Neural cell (in vitro differentiated cells): ENCODE data around the gene SLC8A1. TPM values are rescaled to one million over a fixed set of nuclear protein-coding genes. Genes with fewer than 3 reads are reported as not detected.

ENCODE experiments used
- H2AFZ ChIP-seq: fragments of 200-600, 300-800 bp; sonication (generic), shearing (Covaris generic); 2 replicates; pipeline ENCODE4 v1.6.0; 2014; ENCODE audit warnings: low read depth, mild to moderate bottlenecking, antibody characterized with exemption, low read length, moderate library complexity
- H3F3A ChIP-seq: fragments of 200-600 bp; shearing (Covaris generic); 2 replicates; pipeline ENCODE4 v1.6.1; 2016; ENCODE audit warnings: mild to moderate bottlenecking, moderate library complexity, mixed read lengths, antibody characterized with exemption, low read length; ENCODE audit not compliant: insufficient read depth, poor library complexity, severe bottlenecking
- H3K27ac ChIP-seq: fragments of 200-600, 300-800 bp; sonication (generic), shearing (Covaris generic); 2 replicates; pipeline ENCODE4 v1.5.1; 2014; ENCODE audit warnings: mild to moderate bottlenecking, low read length, moderate library complexity
- H3K27me3 ChIP-seq: fragments of 300-800, 200-600 bp; sonication (generic), shearing (Covaris generic); 2 replicates; pipeline ENCODE4 v1.6.0; 2014; ENCODE audit warnings: mild to moderate bottlenecking, low read depth, low read length, moderate library complexity; ENCODE audit not compliant: insufficient read depth
- H3K36me3 ChIP-seq: fragments of 300-800, 200-600 bp; sonication (generic), shearing (Covaris generic); 2 replicates; pipeline ENCODE4 v1.5.1; 2014; ENCODE audit warnings: mild to moderate bottlenecking, antibody characterized with exemption, low read length, moderate library complexity; ENCODE audit not compliant: insufficient read depth
- H3K4me2 ChIP-seq: fragments of 300-800, 200-600 bp; sonication (generic), shearing (Covaris generic); 2 replicates; pipeline ENCODE4 v1.6.0; 2014; ENCODE audit warnings: mild to moderate bottlenecking, low read length
- H3K4me3 ChIP-seq: fragments of 300-800, 200-600 bp; sonication (generic), shearing (Covaris generic); 2 replicates; pipeline ENCODE4 v1.5.1; 2014; ENCODE audit warnings: mild to moderate bottlenecking, low read length, moderate library complexity
- H3K79me2 ChIP-seq: fragments of 200-600 bp; shearing (Covaris generic); replicated peaks from 2 replicates; pipeline ENCODE4 v1.6.0; 2014; ENCODE audit warnings: mild to moderate bottlenecking, low read length, moderate library complexity; ENCODE audit not compliant: insufficient read depth
- H3K9ac ChIP-seq: fragments of 300-800, 200-600 bp; sonication (generic), shearing (Covaris generic); 2 replicates; pipeline ENCODE4 v1.6.1; 2016; ENCODE audit warnings: mild to moderate bottlenecking, low read length, mixed read lengths
- H3K9me2 ChIP-seq: fragments of 200-600 bp; shearing (Covaris generic); 2 replicates; pipeline ENCODE4 v1.6.1; 2016; ENCODE audit warnings: mild to moderate bottlenecking, low read length, mixed read lengths; ENCODE audit not compliant: insufficient read depth
- H3K9me3 ChIP-seq: fragments of 200-600, 300-800 bp; sonication (generic), shearing (Covaris generic); 2 replicates; pipeline ENCODE4 v1.6.1; 2016; ENCODE audit warnings: mild to moderate bottlenecking, mixed run types, low read length, moderate library complexity, mixed read lengths
- H4K20me1 ChIP-seq: fragments of 200-600 bp; shearing (Covaris generic); 2 replicates; pipeline ENCODE4 v1.6.1; 2016; ENCODE audit warnings: mild to moderate bottlenecking, mixed run types; ENCODE audit not compliant: insufficient read depth
- CTCF ChIP-seq: fragments of 450-650 bp; IDR thresholded peaks from 2 replicates; pipeline ENCODE4 v1.5.1; 2014; ENCODE audit warnings: antibody characterized with exemption, mild to moderate bottlenecking, moderate library complexity; ENCODE audit not compliant: poor library complexity, severe bottlenecking
- EP300 ChIP-seq: fragments of 450-650 bp; conservative IDR thresholded peaks from 2 replicates; pipeline ENCODE4 v1.6.1; 2014; ENCODE audit warnings: antibody characterized with exemption, mild to moderate bottlenecking, moderate library complexity; ENCODE audit not compliant: poor library complexity, severe bottlenecking
- EZH2 ChIP-seq: fragments of 200-600, 300-800 bp; shearing (Covaris generic), sonication (generic); IDR thresholded peaks from 2 replicates; pipeline ENCODE4 v1.6.1; 2014; ENCODE audit warnings: antibody characterized with exemption, low read length, borderline replicate concordance, mild to moderate bottlenecking; ENCODE audit not compliant: insufficient read depth, poor library complexity, severe bottlenecking
- MXI1 ChIP-seq: fragments of 450-650 bp; conservative IDR thresholded peaks from 2 replicates; pipeline ENCODE4 v1.6.1; 2014; ENCODE audit warnings: antibody characterized with exemption, mild to moderate bottlenecking; ENCODE audit not compliant: poor library complexity, severe bottlenecking
- POLR2AphosphoS5 ChIP-seq: IDR thresholded peaks from 2 replicates; pipeline ENCODE4 v1.6.1; 2012
- RAD21 ChIP-seq: fragments of 450-650 bp; conservative IDR thresholded peaks from 2 replicates; pipeline ENCODE4 v1.6.1; 2014; ENCODE audit warnings: antibody characterized with exemption, mild to moderate bottlenecking, moderate library complexity
- REST ChIP-seq: IDR thresholded peaks from 2 replicates; pipeline ENCODE4 v1.6.1; 2012; ENCODE audit warnings: borderline replicate concordance
- SMC3 ChIP-seq: fragments of 450-650 bp; conservative IDR thresholded peaks from 2 replicates; pipeline ENCODE4 v1.6.1; 2014; ENCODE audit warnings: antibody characterized with exemption, mild to moderate bottlenecking, moderate library complexity; ENCODE audit not compliant: poor library complexity
- TAF1 ChIP-seq: IDR thresholded peaks from 2 replicates; pipeline ENCODE4 v1.6.1; 2012; ENCODE audit warnings: low read depth
- polyA plus RNA-seq: library from polyadenylated mRNA; depleted of rRNA; stranded (reverse); fragments of >200 nt; gene quantifications from 2 replicates; pipeline ENCODE4 v1.2.3, GENCODE V29; 2014

The SLC8A1 gene
- polyA plus RNA-seq, 1 donor from 2014 or later, result 18.7 TPM

DNA sequence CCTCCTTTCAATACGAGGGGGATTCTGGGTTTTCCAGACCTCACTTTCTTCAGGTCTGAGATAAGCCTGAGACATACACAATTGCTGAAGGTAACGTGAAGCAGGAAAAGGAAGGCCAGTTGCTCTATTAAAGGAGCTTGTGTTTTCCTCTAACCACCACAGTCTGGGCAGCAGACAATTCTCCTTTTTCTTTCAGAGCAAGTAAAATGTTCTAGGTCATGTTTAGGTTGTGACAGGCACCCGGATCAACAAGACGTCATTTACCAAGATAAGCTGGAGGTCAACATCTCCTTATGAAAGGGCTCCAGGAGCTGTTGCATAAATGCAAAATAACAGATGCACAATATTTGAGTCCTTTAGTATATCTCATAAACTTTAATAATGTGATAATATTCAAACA is 148.1 kb downstream of the SLC8A1 start:
- Histone ChIP-seq H3K27ac (no peak overlapping the region), H2AFZ (no peak overlapping the region), H3K36me3 (no peaks in the 10 kb centered on the region), H3K4me3 (no peak overlapping the region), H3K9me3 (no peaks in the 10 kb centered on the region), H3F3A (no peaks in the 10 kb centered on the region), H3K9ac (no peak overlapping the region), H4K20me1 (no peaks in the 10 kb centered on the region), H3K27me3 (no peaks in the 10 kb centered on the region), H3K79me2 (no peaks in the 10 kb centered on the region), H3K4me2 (no peak overlapping the region), H3K9me2 (no peaks in the 10 kb centered on the region)
- TF ChIP-seq EZH2 (no peak), EP300 (no peak), SMC3 (no peak)

DNA sequence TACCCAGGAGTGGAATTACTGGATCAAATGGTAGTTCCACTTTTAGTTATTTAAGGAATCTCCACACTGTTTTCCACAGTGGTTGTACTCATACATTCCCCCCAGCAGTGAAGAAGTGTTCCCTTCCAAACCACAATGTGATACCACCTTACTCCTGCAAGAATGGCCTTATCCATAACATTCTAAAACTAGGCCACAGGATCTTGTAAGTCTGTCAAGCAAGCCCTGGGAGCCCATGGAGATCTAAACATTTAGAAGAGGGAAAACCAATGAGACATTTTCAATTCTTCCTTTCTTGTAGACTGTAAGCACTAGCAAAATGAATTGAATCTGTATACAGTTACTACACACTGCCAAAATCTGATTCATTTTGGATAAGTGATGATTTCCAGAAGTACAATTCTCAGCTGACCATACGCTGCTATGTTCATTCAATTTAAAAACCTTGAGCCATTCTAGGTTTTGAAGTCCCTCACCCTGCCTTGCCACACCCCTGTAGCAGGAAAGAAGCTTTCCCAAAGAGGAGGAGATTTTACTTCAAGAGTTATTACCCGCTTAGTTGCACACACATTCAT is 149.1 kb downstream of the SLC8A1 start:
- TF ChIP-seq EZH2 (no peak), REST (no peak), SMC3 (no peak), EP300 (no peak)
- Histone ChIP-seq H3K4me3 (no peak overlapping the region), H3K9me2 (no peaks in the 10 kb centered on the region), H3K4me2 (no peak overlapping the region), H3K79me2 (no peaks in the 10 kb centered on the region), H3K9me3 (no peaks in the 10 kb centered on the region), H3K9ac (no peak overlapping the region), H3F3A (no peaks in the 10 kb centered on the region), H4K20me1 (no peaks in the 10 kb centered on the region), H3K36me3 (no peaks in the 10 kb centered on the region), H2AFZ (no peak overlapping the region), H3K27ac (no peak overlapping the region), H3K27me3 (no peaks in the 10 kb centered on the region)

- Histone ChIP-seq H3K27ac (no peak overlapping the region), H2AFZ (no peak overlapping the region), H4K20me1 (no peaks in the 10 kb centered on the region), H3K4me2 (no peak overlapping the region), H3K9me2 (no peaks in the 10 kb centered on the region), H3K9ac (no peak overlapping the region), H3K79me2 (no peaks in the 10 kb centered on the region), H3K27me3 (no peaks in the 10 kb centered on the region), H3K9me3 (no peaks in the 10 kb centered on the region), H3K36me3 (no peaks in the 10 kb centered on the region), H3F3A (no peaks in the 10 kb centered on the region), H3K4me3 (no peak overlapping the region)
- no peak for TF ChIP-seq MXI1
- no peak for TF ChIP-seq POLR2AphosphoS5
- TF ChIP-seq EP300, result no peak
- TF ChIP-seq REST, result no peak
- no peak for TF ChIP-seq CTCF
- no peak for TF ChIP-seq TAF1
- no peak for TF ChIP-seq SMC3
- no peak for TF ChIP-seq RAD21
- TF ChIP-seq EZH2, result no peak
Observed at GRCh38 chr2:40300391-40300790, 151.5 kb downstream of the SLC8A1 start.
